ENCODE results near the gene CACNG4. TPM values are rescaled to one million over a fixed set of nuclear protein-coding genes. Genes with fewer than 3 reads are reported as not detected.

CACNG4 gene
- total RNA-seq, 1 donor from 2014 or later: 0.34 TPM

DNA sequence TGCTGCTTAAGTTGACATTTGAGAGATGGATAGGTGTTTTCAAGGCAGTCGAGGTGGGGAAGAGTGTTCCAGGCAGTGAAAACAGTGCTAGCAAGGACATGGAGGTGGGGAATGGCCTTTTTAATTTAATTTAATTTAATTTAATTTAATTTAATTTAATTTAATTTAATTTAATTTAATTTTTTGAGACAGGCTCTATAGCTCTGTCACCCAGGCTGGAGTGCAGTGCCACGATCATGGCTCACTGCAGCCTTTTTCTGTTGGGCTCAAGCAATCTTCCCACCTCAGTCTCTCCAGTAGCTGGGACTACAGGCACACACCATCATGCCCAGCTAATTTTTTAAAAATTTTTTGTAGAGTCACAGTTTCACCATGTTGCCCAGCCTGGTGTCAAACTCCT is 32.2 kb upstream of the CACNG4 start:
- H3K9me3 Mint-ChIP-seq: peaks cover 12% of the 10 kb centered on the region
- Histone ChIP-seq H3K4me1 (no peaks in the 10 kb centered on the region), H3K79me2 (ENCODE audit: low read depth) (no peaks in the 10 kb centered on the region), H3K9ac (no peak overlapping the region), H3K27me3 (no peaks in the 10 kb centered on the region), H3K27ac (no peak overlapping the region), H3K4me2 (no peak overlapping the region), H3K36me3 (no peaks in the 10 kb centered on the region), H3K9me3 (ENCODE audit: low read depth) (no peaks in the 10 kb centered on the region), H3F3A (ENCODE audit: low read depth) (no peaks in the 10 kb centered on the region), H4K20me1 (ENCODE audit: low read depth) (no peaks in the 10 kb centered on the region), H2AFZ (replicated peaks) (no peak overlapping the region), H3K4me3 (no peak overlapping the region)
- H3K27me3 Mint-ChIP-seq (ENCODE audit: insufficient read depth, low read depth): peaks cover 2% of the 10 kb centered on the region
- H3K4me1 Mint-ChIP-seq: peaks cover 10% of the 10 kb centered on the region
- no peak for DNase-seq (ENCODE audit: low spot score)
- H3K36me3 Mint-ChIP-seq: no peaks in the 10 kb centered on the region
- no peak overlapping the region for H3K27ac Mint-ChIP-seq
- TF ChIP-seq CTCF (IDR thresholded peaks at IDR 0.05) (no peak), EZH2 (IDR thresholded peaks at IDR 0.05) (no peak), EZH2phosphoT487 (IDR thresholded peaks at IDR 0.05) (no peak)
- H3K4me3 Mint-ChIP-seq: no peak overlapping the region

- Mint-ChIP-seq H3K27me3 (ENCODE audit: insufficient read depth, low read depth) (peaks cover 7% of the 10 kb centered on the region), H3K27ac (no peak overlapping the region), H3K4me1 (peaks cover 6% of the 10 kb centered on the region), H3K9me3 (peaks cover 24% of the 10 kb centered on the region), H3K4me3 (no peak overlapping the region), H3K36me3 (no peaks in the 10 kb centered on the region)
- no peaks in the 10 kb centered on the region for H3K4me1 ChIP-seq
- H2AFZ ChIP-seq (replicated peaks): no peak overlapping the region
- H3K4me2 ChIP-seq: no peak overlapping the region
- H4K20me1 ChIP-seq (ENCODE audit: low read depth): no peaks in the 10 kb centered on the region
- H3K79me2 ChIP-seq (ENCODE audit: low read depth): no peaks in the 10 kb centered on the region
- no peak overlapping the region for H3K27ac ChIP-seq
- DNase-seq (ENCODE audit: low spot score): no peak
- no peak overlapping the region for H3K4me3 ChIP-seq
- no peaks in the 10 kb centered on the region for H3K9me3 ChIP-seq (ENCODE audit: low read depth)
- TF ChIP-seq EZH2phosphoT487 (IDR thresholded peaks at IDR 0.05): no peak
- TF ChIP-seq EZH2 (IDR thresholded peaks at IDR 0.05): no peak
- no peak for TF ChIP-seq CTCF (IDR thresholded peaks at IDR 0.05)
- no peaks in the 10 kb centered on the region for H3K27me3 ChIP-seq
- no peak overlapping the region for H3K9ac ChIP-seq
- H3K36me3 ChIP-seq: no peaks in the 10 kb centered on the region
- no peaks in the 10 kb centered on the region for H3F3A ChIP-seq (ENCODE audit: low read depth)
Observed at GRCh38 chr17:66934040-66934439, 30.5 kb upstream of the CACNG4 start.

DNA sequence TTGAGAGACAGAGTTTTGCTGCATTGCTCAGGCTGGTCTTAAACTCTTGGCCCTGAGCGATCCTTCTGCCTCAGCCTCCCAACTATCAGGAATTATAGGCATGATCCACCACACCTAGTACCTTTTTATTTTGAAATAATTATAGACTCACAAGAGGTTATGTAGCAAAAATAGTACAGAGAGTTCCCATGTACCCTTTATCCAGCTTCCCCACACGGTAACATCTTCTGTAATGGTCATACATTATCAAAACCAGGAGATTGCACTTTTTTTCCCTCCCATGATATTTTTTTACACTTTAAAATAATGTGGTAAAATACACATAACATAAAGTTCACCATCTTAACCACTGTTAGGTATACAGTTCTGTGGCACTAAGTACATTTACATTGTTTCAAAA is 28.8 kb upstream of the CACNG4 start:
- Mint-ChIP-seq H3K36me3 (no peaks in the 10 kb centered on the region), H3K4me1 (no peaks in the 10 kb centered on the region), H3K4me3 (no peak overlapping the region), H3K27ac (no peak overlapping the region), H3K27me3 (ENCODE audit: insufficient read depth, low read depth) (peaks cover 10% of the 10 kb centered on the region), H3K9me3 (peaks cover 24% of the 10 kb centered on the region)
- Histone ChIP-seq H3K27ac (no peak overlapping the region), H3K9me3 (ENCODE audit: low read depth) (no peaks in the 10 kb centered on the region), H2AFZ (replicated peaks) (no peak overlapping the region), H3K27me3 (no peaks in the 10 kb centered on the region), H3K4me1 (no peaks in the 10 kb centered on the region), H3K4me2 (no peak overlapping the region), H3K79me2 (ENCODE audit: low read depth) (no peaks in the 10 kb centered on the region), H4K20me1 (ENCODE audit: low read depth) (no peaks in the 10 kb centered on the region), H3K36me3 (no peaks in the 10 kb centered on the region), H3K4me3 (no peak overlapping the region), H3F3A (ENCODE audit: low read depth) (no peaks in the 10 kb centered on the region), H3K9ac (no peak overlapping the region)
- TF ChIP-seq CTCF (IDR thresholded peaks at IDR 0.05) (no peak), EZH2phosphoT487 (IDR thresholded peaks at IDR 0.05) (no peak), EZH2 (IDR thresholded peaks at IDR 0.05) (no peak)
- DNase-seq (ENCODE audit: low spot score): no peak
